NCI-H146 treated with DMSO at 0.1 percent for 48 hours (cell line): ENCODE measurements around the gene GPHB5.
"Not testable (repeated sequence)": the region's sequence is repeated elsewhere in the genome, so short reads cannot be mapped to it uniquely, and the experiment has no call there.

Experiments
- DNase-seq: peaks from one replicate; lab custom pipeline; 2025; ENCODE audit not compliant: unreplicated experiment; lab: John Stamatoyannopoulos, UW

GPHB5 gene

GRCh38 chr14:63296060-63296563, 22.6 kb downstream of the GPHB5 start:
- no peak for DNase-seq

- no peak for DNase-seq
These were observed 23.5 kb downstream of the GPHB5 start for GRCh38 chr14:63295231-63295685.

GRCh38 chr14:63292805-63293204, 25.9 kb downstream of the GPHB5 start:
- no peak for DNase-seq

- DNase-seq: no peak
These were observed 27.8 kb downstream of the GPHB5 start for GRCh38 chr14:63290741-63291430.

GRCh38 chr14:63288853-63289252, 29.9 kb downstream of the GPHB5 start:
- no peak for DNase-seq

GRCh38 chr14:63287666-63288483, 30.9 kb downstream of the GPHB5 start:
- DNase-seq: no peak

GRCh38 chr14:63286071-63286470, 32.7 kb downstream of the GPHB5 start:
- DNase-seq: peak; percentile 94

GRCh38 chr14:63283884-63284248, 34.9 kb downstream of the GPHB5 start:
- DNase-seq: no peak

GRCh38 chr14:63282997-63283883, 35.5 kb downstream of the GPHB5 start:
- no peak for DNase-seq

- not testable (repeated sequence) for DNase-seq
These were observed 38.8 kb downstream of the GPHB5 start for GRCh38 chr14:63279933-63280332.

- peak; percentile 63 for DNase-seq
These were observed 41.0 kb downstream of the GPHB5 start for GRCh38 chr14:63277591-63278183.

GRCh38 chr14:63276492-63277342, 42.0 kb downstream of the GPHB5 start:
- DNase-seq: peak; percentile 79

GRCh38 chr14:63276016-63276415, 42.7 kb downstream of the GPHB5 start:
- peak; percentile 76 for DNase-seq

GRCh38 chr14:63275611-63276010, 43.1 kb downstream of the GPHB5 start:
- DNase-seq: no peak

- DNase-seq: no peak
These were observed 44.7 kb downstream of the GPHB5 start for GRCh38 chr14:63273717-63274655.

- no peak for DNase-seq
These were observed 45.6 kb downstream of the GPHB5 start for GRCh38 chr14:63273129-63273528.

- no peak for DNase-seq
These were observed 49.0 kb downstream of the GPHB5 start for GRCh38 chr14:63269561-63270225.

- no peak for DNase-seq
These were observed 50.0 kb downstream of the GPHB5 start for GRCh38 chr14:63268771-63269170.
